Neuronal stem cell (in vitro differentiated cells): Measurements from ENCODE around the gene MAPKAP1.

Source experiments
- DNase-seq: peaks from one replicate; pipeline ENCODE4 v3.0.0-alpha.2; 2013; ENCODE audit warnings: low spot score
- H2AFZ ChIP-seq: one replicate; pipeline ENCODE4 v1.6.1; 2013; ENCODE audit warnings: mild to moderate bottlenecking, low read length, inconsistent platforms
- H2AK5ac ChIP-seq: 2 replicates; pipeline ENCODE4 v1.6.1; 2013; ENCODE audit warnings: low read depth, mild to moderate bottlenecking, inconsistent platforms, low read length, moderate library complexity, mixed read lengths
- H2BK120ac ChIP-seq: 2 replicates; pipeline ENCODE4 v1.6.1; 2013; ENCODE audit warnings: low read depth, mild to moderate bottlenecking, inconsistent platforms, low read length, moderate library complexity, mixed read lengths
- H2BK12ac ChIP-seq: one replicate; pipeline ENCODE4 v1.6.1; 2013; ENCODE audit warnings: low read length, inconsistent platforms
- H2BK15ac ChIP-seq: 2 replicates; pipeline ENCODE4 v1.6.1; 2013; ENCODE audit warnings: mild to moderate bottlenecking, low read length, inconsistent platforms, mixed read lengths
- H2BK5ac ChIP-seq: one replicate; pipeline ENCODE4 v1.6.1; 2013; ENCODE audit warnings: inconsistent platforms, mild to moderate bottlenecking, low read length, moderate library complexity
- H3K14ac ChIP-seq: one replicate; pipeline ENCODE4 v1.6.1; 2013; ENCODE audit warnings: low read length, inconsistent platforms
- H3K18ac ChIP-seq: 2 replicates; pipeline ENCODE4 v1.6.1; 2013; ENCODE audit warnings: low read length, inconsistent platforms
- H3K23ac ChIP-seq: 2 replicates; pipeline ENCODE4 v1.6.1; 2013; ENCODE audit warnings: low read depth, mild to moderate bottlenecking, mixed read lengths, low read length, inconsistent platforms; ENCODE audit not compliant: poor library complexity
- H3K27ac ChIP-seq: replicated peaks from 3 replicates; pipeline ENCODE4 v1.5.1; 2013; ENCODE audit warnings: low read length, inconsistent platforms
- H3K27me3 ChIP-seq, 3 experiments: 2 replicates each; pipeline ENCODE4 v1.6.1; 2013; ENCODE audit warnings: low read length in 3 of 3, mild to moderate bottlenecking in 2 of 3, inconsistent platforms in 1 of 3, low read depth in 1 of 3, mixed read lengths in 1 of 3, moderate library complexity in 1 of 3; ENCODE audit not compliant: control insufficient read depth in 3 of 3, insufficient read depth in 3 of 3
- H3K36me3 ChIP-seq, 2 donors: replicated peaks in 1 of 2; 2 replicates each; pipeline ENCODE4 v1.6.1; 2013; ENCODE audit warnings: low read length in 2 of 2; ENCODE audit not compliant: control insufficient read depth in 2 of 2, insufficient read depth in 2 of 2
- H3K4ac ChIP-seq: 2 replicates; pipeline ENCODE4 v1.6.1; 2013; ENCODE audit warnings: inconsistent platforms, mild to moderate bottlenecking, low read length, moderate library complexity
- H3K4me1 ChIP-seq, 2 donors: 1 replicate in 1 of 2; 2 replicates in 1 of 2; pipeline ENCODE4 v1.6.1; 2013; ENCODE audit warnings: low read length in 2 of 2, low read depth in 1 of 2; ENCODE audit not compliant: control insufficient read depth in 2 of 2, insufficient read depth in 1 of 2
- H3K4me2 ChIP-seq: one replicate; pipeline ENCODE4 v1.6.1; 2013; ENCODE audit warnings: mild to moderate bottlenecking, low read length, inconsistent platforms; ENCODE audit not compliant: insufficient read depth, poor library complexity, severe bottlenecking
- H3K4me3 ChIP-seq, 2 donors: 2 replicates each; pipeline ENCODE4 v1.5.1; 2013; ENCODE audit warnings: low read length in 2 of 2, mild to moderate bottlenecking in 2 of 2, inconsistent platforms in 1 of 2, moderate library complexity in 1 of 2
- H3K79me1 ChIP-seq: one replicate; pipeline ENCODE4 v1.6.1; 2013; ENCODE audit warnings: low read depth, mild to moderate bottlenecking, inconsistent platforms, low read length, moderate library complexity
- H3K9ac ChIP-seq: one replicate; pipeline ENCODE4 v1.6.1; 2013; ENCODE audit warnings: mild to moderate bottlenecking, low read depth, low read length, inconsistent platforms; ENCODE audit not compliant: poor library complexity
- H3K9me3 ChIP-seq, 2 donors: replicated peaks in 1 of 2; 2 replicates each; pipeline versions ENCODE3 to v1.6.1; 2013; ENCODE audit warnings: low read length in 2 of 2, mild to moderate bottlenecking in 2 of 2, inconsistent platforms in 1 of 2, low read depth in 1 of 2, mixed read lengths in 1 of 2, moderate library complexity in 1 of 2; ENCODE audit not compliant: control insufficient read depth in 2 of 2, insufficient read depth in 1 of 2
- H4K8ac ChIP-seq: one replicate; pipeline ENCODE4 v1.6.1; 2013; ENCODE audit warnings: low read depth, mild to moderate bottlenecking, inconsistent platforms, low read length, moderate library complexity
- H4K91ac ChIP-seq: one replicate; pipeline ENCODE4 v1.6.1; 2013; ENCODE audit warnings: low read length, low read depth, mild to moderate bottlenecking, inconsistent platforms; ENCODE audit not compliant: poor library complexity
- WGBS, 2 donors: extraction: QIAGEN DNeasy Blood & Tissue Kit; methylation state at CpG; one replicate each; pipeline ENCODE4 v1.1.7; 2013; ENCODE audit warnings: missing lambda C conversion rate in 2 of 2, mixed read lengths in 1 of 2; ENCODE audit not compliant: insufficient read length in 2 of 2, insufficient replicate concordance in 1 of 2; ENCODE audit errors: extremely low coverage in 2 of 2; 5-methylcytosine and 5-hydroxymethylcytosine counted together

The MAPKAP1 gene

DNA sequence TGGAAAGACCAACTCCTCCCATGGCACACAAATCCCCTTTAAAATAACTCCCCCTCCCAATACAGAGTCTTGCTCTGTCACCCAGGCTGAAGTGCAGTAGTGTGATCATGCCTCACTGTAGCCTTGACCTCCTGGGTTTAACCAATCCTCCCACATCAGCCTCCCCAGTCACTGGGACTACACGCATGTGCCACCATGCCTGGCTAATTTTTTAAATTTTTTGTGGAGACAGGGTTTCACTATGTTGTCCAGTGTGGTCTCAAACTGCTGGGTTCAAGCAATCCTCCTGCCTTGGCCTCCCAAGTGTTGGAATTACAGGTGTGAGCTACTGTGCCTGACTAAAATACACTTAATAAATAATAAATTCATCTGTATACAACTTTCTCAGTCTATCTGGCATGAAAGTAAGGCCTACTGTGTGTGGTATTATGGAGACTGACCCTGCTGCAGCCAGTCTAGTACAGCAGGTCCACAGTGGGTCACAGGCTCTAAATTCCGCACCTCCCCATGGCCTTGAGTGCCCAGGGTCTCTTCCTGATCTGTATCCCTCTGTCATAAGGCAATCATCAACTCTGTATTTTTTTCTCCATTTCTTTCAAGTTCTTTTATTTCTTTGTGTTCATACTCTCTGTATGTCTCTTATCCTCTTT lies 169.4 kb downstream of the MAPKAP1 start:
- no peak overlapping the region for H3K14ac ChIP-seq
- no peak overlapping the region for H3K4ac ChIP-seq
- no peaks in the 10 kb centered on the region for H3K36me3 ChIP-seq
- no peaks in the 10 kb centered on the region for H3K9me3 ChIP-seq
- H2BK5ac ChIP-seq = no peak overlapping the region
- no peak overlapping the region for H3K23ac ChIP-seq
- H4K8ac ChIP-seq = no peak overlapping the region
- no peak overlapping the region for H3K27ac ChIP-seq
- H3K4me1 ChIP-seq = no peaks in the 10 kb centered on the region
- no peak overlapping the region for H2BK12ac ChIP-seq
- H3K4me2 ChIP-seq = no peak overlapping the region
- no peak overlapping the region for H2BK120ac ChIP-seq
- no peak overlapping the region for H2BK15ac ChIP-seq
- no peak overlapping the region for H3K18ac ChIP-seq
- H3K9ac ChIP-seq = no peak overlapping the region
- no peak overlapping the region for H3K4me3 ChIP-seq
- no peaks in the 10 kb centered on the region for H3K27me3 ChIP-seq
- H2AK5ac ChIP-seq = no peak overlapping the region
- no peak overlapping the region for H4K91ac ChIP-seq
- WGBS, 2 donors = no CpG with 5 or more reads among the region's 2 CpGs
- H2AFZ ChIP-seq = no peak overlapping the region
- H3K79me1 ChIP-seq = no peaks in the 10 kb centered on the region
- DNase-seq = no peak

DNA sequence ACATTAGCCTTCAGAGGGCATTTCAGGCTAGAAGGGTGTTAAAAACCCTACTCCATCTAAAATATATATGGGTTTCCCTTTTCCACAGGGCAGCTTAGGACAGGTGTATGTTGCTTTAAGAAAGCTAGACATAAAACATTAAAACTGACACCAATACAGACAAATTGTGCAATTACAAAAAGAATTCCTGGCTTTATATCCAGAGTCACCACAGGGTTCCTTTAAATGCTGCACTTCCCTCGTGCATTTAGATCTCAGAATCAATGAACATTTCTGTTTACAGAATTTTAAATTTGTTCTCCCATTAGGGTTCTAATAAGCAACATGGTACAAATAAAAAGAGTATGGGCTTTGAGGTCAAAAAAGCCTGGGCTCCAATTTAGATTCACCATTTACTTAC lies 170.2 kb downstream of the MAPKAP1 start:
- Histone ChIP-seq H4K8ac (no peak overlapping the region), H3K27ac (no peak overlapping the region), H2BK12ac (no peak overlapping the region), H2BK5ac (no peak overlapping the region), H3K4ac (no peak overlapping the region), H3K9me3 (no peaks in the 10 kb centered on the region), H3K4me2 (no peak overlapping the region), H2AK5ac (no peak overlapping the region), H3K27me3 (no peaks in the 10 kb centered on the region), H2BK15ac (no peak overlapping the region), H3K14ac (no peak overlapping the region), H3K18ac (no peak overlapping the region), H2BK120ac (no peak overlapping the region), H3K36me3 (no peaks in the 10 kb centered on the region), H3K4me1 (no peaks in the 10 kb centered on the region), H3K4me3 (no peak overlapping the region), H4K91ac (no peak overlapping the region), H3K79me1 (no peaks in the 10 kb centered on the region), H3K23ac (no peak overlapping the region), H2AFZ (no peak overlapping the region), H3K9ac (no peak overlapping the region)
- no CpG with 5 or more reads among the region's 1 CpG for WGBS, 2 donors
- DNase-seq = no peak

DNA sequence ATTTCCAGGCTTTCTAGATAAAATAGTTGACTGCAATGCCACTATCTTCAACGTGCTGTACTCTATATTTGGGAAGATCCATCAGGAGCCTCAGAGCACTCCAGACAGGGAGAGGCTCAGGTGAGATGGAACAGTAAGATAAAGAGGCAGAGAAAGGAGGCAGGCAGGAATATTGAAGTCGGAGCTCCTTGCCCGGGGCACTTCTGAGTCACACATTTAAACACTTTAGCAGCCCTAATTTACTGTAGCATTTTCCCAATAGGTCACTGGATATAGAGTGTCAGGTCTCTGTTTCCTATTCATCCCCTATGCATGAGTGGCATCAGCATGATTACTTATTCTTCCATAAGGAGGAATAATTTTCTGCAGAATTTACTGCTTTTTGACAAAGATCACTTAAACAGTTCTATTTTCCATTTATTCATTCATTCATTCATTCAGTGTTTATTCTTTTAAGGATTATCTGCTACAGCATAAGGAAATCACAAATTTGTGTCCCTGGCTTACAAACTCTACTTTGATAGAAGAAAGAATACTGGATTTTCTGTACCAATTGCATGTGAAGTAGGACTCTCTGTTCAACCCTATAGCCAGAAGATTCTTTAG lies 170.7 kb downstream of the MAPKAP1 start:
- no CpG with 5 or more reads among the region's 3 CpGs for WGBS, 2 donors

DNA sequence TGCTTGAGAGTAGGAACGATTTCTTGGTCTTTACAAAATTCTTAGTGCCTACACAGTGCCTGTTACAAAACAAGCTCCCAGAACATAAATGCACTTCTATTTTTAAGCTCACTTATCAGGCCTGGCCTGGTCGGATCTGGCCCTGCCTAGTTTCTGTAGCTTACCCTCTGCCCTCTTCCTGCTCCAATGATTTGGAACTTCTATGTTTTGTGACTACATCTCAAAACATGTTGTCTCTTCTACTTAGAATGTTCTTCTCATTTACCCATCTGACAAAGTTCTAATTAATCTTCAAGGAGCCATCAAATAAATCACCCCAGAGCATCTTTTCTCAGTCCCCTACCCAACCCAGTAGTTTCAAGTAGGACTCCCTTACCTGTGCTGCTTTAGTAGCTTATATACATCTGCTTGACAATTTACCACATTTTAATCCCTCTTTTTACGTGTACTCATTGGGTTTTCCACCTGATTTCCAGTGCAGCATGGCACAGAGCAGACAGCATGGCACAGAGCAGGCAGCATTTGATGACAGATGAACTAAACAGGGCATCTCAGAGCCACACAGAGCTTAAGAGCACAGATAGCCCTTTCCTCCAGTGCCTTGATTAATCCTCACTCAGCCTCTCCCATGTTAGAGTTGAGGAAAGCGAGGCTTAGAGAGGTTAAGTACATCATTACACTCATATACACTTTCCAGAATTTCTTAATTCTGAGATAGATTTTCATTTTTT lies 171.9 kb downstream of the MAPKAP1 start:
- no peak overlapping the region for H3K9ac ChIP-seq
- H2BK12ac ChIP-seq = no peak overlapping the region
- no peak overlapping the region for H2BK15ac ChIP-seq
- DNase-seq = no peak
- no peak overlapping the region for H2BK120ac ChIP-seq
- no peak overlapping the region for H3K4me2 ChIP-seq
- no peak overlapping the region for H2AFZ ChIP-seq
- H3K4me3 ChIP-seq = no peak overlapping the region
- peaks cover 2 to 6% of the 10 kb centered on the region in 2 donors for H3K4me1 ChIP-seq
- no peak overlapping the region for H3K23ac ChIP-seq
- H3K27ac ChIP-seq = no peak overlapping the region
- no peak overlapping the region for H4K8ac ChIP-seq
- WGBS, 2 donors = no CpG with 5 or more reads among the region's 4 CpGs
- H3K36me3 ChIP-seq = no peaks in the 10 kb centered on the region
- no peaks in the 10 kb centered on the region for H3K27me3 ChIP-seq
- no peaks in the 10 kb centered on the region for H3K79me1 ChIP-seq
- no peak overlapping the region for H3K18ac ChIP-seq
- no peaks in the 10 kb centered on the region for H3K9me3 ChIP-seq
- H2AK5ac ChIP-seq = no peak overlapping the region
- no peak overlapping the region for H3K4ac ChIP-seq
- H2BK5ac ChIP-seq = no peak overlapping the region
- no peak overlapping the region for H3K14ac ChIP-seq
- H4K91ac ChIP-seq = no peak overlapping the region

More for the DNA sequence above, 170.7 kb downstream of the MAPKAP1 start:
- Histone ChIP-seq H3K9me3 (no peaks in the 10 kb centered on the region), H2AK5ac (no peak overlapping the region), H3K4me3 (no peak overlapping the region), H2BK12ac (no peak overlapping the region), H3K14ac (no peak overlapping the region), H3K27me3 (no peaks in the 10 kb centered on the region), H3K36me3 (no peaks in the 10 kb centered on the region), H3K79me1 (no peaks in the 10 kb centered on the region), H2AFZ (no peak overlapping the region), H3K4me1 (no peaks in the 10 kb centered on the region), H4K91ac (no peak overlapping the region), H2BK15ac (no peak overlapping the region), H3K23ac (no peak overlapping the region), H4K8ac (no peak overlapping the region), H3K4me2 (no peak overlapping the region), H3K18ac (no peak overlapping the region), H2BK120ac (no peak overlapping the region), H3K4ac (no peak overlapping the region), H3K27ac (no peak overlapping the region), H3K9ac (no peak overlapping the region), H2BK5ac (no peak overlapping the region)
- no peak for DNase-seq
